ENCODE measurements around the gene ADRM1.

Gene ADRM1

GRCh38 chr20:62322492-62323041 is 19.8 kb downstream of the ADRM1 start (continued):
- TF ChIP-seq, protein P1, sequence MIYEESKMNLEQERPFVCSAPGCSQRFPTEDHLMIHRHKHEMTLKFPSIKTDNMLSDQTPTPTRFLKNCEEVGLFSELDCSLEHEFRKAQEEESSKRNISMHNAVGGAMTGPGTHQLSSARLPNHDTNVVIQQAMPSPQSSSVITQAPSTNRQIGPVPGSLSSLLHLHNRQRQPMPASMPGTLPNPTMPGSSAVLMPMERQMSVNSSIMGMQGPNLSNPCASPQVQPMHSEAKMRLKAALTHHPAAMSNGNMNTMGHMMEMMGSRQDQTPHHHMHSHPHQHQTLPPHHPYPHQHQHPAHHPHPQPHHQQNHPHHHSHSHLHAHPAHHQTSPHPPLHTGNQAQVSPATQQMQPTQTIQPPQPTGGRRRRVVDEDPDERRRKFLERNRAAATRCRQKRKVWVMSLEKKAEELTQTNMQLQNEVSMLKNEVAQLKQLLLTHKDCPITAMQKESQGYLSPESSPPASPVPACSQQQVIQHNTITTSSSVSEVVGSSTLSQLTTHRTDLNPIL (CRISPR knock-in tag; IDR thresholded peaks at IDR 0.05; ENCODE audit: low read depth), result no peak
- TF ChIP-seq, protein P2, sequence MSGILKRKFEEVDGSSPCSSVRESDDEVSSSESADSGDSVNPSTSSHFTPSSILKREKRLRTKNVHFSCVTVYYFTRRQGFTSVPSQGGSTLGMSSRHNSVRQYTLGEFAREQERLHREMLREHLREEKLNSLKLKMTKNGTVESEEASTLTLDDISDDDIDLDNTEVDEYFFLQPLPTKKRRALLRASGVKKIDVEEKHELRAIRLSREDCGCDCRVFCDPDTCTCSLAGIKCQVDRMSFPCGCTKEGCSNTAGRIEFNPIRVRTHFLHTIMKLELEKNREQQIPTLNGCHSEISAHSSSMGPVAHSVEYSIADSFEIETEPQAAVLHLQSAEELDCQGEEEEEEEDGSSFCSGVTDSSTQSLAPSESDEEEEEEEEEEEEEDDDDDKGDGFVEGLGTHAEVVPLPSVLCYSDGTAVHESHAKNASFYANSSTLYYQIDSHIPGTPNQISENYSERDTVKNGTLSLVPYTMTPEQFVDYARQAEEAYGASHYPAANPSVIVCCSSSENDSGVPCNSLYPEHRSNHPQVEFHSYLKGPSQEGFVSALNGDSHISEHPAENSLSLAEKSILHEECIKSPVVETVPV (CRISPR knock-in tag; IDR thresholded peaks at IDR 0.05), result no peak
- no peak for TF ChIP-seq RARB (CRISPR knock-in tag; IDR thresholded peaks at IDR 0.05)
- TF ChIP-seq TOX (CRISPR knock-in tag; IDR thresholded peaks at IDR 0.05; ENCODE audit: borderline replicate concordance), result no peak
- no peak for TF ChIP-seq ZFP30 (CRISPR knock-in tag; IDR thresholded peaks at IDR 0.05)
- TF ChIP-seq, protein P3, sequence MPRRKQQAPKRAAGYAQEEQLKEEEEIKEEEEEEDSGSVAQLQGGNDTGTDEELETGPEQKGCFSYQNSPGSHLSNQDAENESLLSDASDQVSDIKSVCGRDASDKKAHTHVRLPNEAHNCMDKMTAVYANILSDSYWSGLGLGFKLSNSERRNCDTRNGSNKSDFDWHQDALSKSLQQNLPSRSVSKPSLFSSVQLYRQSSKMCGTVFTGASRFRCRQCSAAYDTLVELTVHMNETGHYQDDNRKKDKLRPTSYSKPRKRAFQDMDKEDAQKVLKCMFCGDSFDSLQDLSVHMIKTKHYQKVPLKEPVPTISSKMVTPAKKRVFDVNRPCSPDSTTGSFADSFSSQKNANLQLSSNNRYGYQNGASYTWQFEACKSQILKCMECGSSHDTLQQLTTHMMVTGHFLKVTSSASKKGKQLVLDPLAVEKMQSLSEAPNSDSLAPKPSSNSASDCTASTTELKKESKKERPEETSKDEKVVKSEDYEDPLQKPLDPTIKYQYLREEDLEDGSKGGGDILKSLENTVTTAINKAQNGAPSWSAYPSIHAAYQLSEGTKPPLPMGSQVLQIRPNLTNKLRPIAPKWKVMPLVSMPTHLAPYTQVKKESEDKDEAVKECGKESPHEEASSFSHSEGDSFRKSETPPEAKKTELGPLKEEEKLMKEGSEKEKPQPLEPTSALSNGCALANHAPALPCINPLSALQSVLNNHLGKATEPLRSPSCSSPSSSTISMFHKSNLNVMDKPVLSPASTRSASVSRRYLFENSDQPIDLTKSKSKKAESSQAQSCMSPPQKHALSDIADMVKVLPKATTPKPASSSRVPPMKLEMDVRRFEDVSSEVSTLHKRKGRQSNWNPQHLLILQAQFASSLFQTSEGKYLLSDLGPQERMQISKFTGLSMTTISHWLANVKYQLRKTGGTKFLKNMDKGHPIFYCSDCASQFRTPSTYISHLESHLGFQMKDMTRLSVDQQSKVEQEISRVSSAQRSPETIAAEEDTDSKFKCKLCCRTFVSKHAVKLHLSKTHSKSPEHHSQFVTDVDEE (CRISPR knock-in tag; IDR thresholded peaks at IDR 0.05), result no peak
- no peak for TF ChIP-seq ZC3H10 (CRISPR knock-in tag; IDR thresholded peaks at IDR 0.05)

- ATAC-seq, result no peak
- TF ChIP-seq BACH2 (CRISPR knock-in tag; IDR thresholded peaks at IDR 0.05; ENCODE audit: borderline replicate concordance) (no peak), RARB (CRISPR knock-in tag; IDR thresholded peaks at IDR 0.05) (no peak), SNAI2 (CRISPR knock-in tag; IDR thresholded peaks at IDR 0.05) (no peak), GLIS3 (CRISPR knock-in tag; IDR thresholded peaks at IDR 0.05) (no peak), ARNTL (CRISPR knock-in tag; IDR thresholded peaks at IDR 0.05; ENCODE audit: borderline replicate concordance, low read depth) (no peak), ZNF8 (CRISPR knock-in tag; IDR thresholded peaks at IDR 0.05) (no peak), ESRRG (CRISPR knock-in tag; IDR thresholded peaks at IDR 0.05) (no peak), TOX (CRISPR knock-in tag; IDR thresholded peaks at IDR 0.05; ENCODE audit: borderline replicate concordance) (no peak), CSDC2 (CRISPR knock-in tag; IDR thresholded peaks at IDR 0.05) (no peak), ZFP30 (CRISPR knock-in tag; IDR thresholded peaks at IDR 0.05) (no peak), ZNF70 (CRISPR knock-in tag; IDR thresholded peaks at IDR 0.05) (no peak), TCF4 (CRISPR knock-in tag; IDR thresholded peaks at IDR 0.05; ENCODE audit: borderline replicate concordance) (no peak), PPARA (CRISPR knock-in tag; IDR thresholded peaks at IDR 0.05; ENCODE audit: borderline replicate concordance) (no peak), ZFP3 (CRISPR knock-in tag; IDR thresholded peaks at IDR 0.05) (no peak)
- TF ChIP-seq, protein P1 (CRISPR knock-in tag; IDR thresholded peaks at IDR 0.05; ENCODE audit: low read depth), result no peak
- TF ChIP-seq, protein P4, sequence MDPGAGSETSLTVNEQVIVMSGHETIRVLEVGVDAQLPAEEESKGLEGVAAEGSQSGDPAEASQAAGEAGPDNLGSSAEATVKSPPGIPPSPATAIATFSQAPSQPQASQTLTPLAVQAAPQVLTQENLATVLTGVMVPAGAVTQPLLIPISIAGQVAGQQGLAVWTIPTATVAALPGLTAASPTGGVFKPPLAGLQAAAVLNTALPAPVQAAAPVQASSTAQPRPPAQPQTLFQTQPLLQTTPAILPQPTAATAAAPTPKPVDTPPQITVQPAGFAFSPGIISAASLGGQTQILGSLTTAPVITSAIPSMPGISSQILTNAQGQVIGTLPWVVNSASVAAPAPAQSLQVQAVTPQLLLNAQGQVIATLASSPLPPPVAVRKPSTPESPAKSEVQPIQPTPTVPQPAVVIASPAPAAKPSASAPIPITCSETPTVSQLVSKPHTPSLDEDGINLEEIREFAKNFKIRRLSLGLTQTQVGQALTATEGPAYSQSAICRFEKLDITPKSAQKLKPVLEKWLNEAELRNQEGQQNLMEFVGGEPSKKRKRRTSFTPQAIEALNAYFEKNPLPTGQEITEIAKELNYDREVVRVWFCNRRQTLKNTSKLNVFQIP (CRISPR knock-in tag; IDR thresholded peaks at IDR 0.05; ENCODE audit: borderline replicate concordance, low read depth), result no peak
- TF ChIP-seq, protein P2 (CRISPR knock-in tag; IDR thresholded peaks at IDR 0.05), result no peak
- TF ChIP-seq, protein P5, sequence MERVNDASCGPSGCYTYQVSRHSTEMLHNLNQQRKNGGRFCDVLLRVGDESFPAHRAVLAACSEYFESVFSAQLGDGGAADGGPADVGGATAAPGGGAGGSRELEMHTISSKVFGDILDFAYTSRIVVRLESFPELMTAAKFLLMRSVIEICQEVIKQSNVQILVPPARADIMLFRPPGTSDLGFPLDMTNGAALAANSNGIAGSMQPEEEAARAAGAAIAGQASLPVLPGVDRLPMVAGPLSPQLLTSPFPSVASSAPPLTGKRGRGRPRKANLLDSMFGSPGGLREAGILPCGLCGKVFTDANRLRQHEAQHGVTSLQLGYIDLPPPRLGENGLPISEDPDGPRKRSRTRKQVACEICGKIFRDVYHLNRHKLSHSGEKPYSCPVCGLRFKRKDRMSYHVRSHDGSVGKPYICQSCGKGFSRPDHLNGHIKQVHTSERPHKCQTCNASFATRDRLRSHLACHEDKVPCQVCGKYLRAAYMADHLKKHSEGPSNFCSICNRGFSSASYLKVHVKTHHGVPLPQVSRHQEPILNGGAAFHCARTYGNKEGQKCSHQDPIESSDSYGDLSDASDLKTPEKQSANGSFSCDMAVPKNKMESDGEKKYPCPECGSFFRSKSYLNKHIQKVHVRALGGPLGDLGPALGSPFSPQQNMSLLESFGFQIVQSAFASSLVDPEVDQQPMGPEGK (CRISPR knock-in tag; IDR thresholded peaks at IDR 0.05; ENCODE audit: borderline replicate concordance), result no peak
Measured at GRCh38 chr20:62323146-62323979, 20.6 kb downstream of the ADRM1 start.

Data from SK-N-SH treated with all-trans-retinoic acid at 6 μM for 48 hours (cell line).